GM19455 (cell line): ENCODE results near the gene G0S2.
"Not testable (repeated sequence)": the region's sequence is repeated elsewhere in the genome, so short reads cannot be mapped to it uniquely, and the experiment has no call there.

Experiments used
- ATAC-seq: cut with Tn5 transposase; IDR thresholded peaks from one replicate; pipeline ENCODE4 v1.9.1; 2021; ENCODE audit not compliant: unreplicated experiment

G0S2 gene

DNA sequence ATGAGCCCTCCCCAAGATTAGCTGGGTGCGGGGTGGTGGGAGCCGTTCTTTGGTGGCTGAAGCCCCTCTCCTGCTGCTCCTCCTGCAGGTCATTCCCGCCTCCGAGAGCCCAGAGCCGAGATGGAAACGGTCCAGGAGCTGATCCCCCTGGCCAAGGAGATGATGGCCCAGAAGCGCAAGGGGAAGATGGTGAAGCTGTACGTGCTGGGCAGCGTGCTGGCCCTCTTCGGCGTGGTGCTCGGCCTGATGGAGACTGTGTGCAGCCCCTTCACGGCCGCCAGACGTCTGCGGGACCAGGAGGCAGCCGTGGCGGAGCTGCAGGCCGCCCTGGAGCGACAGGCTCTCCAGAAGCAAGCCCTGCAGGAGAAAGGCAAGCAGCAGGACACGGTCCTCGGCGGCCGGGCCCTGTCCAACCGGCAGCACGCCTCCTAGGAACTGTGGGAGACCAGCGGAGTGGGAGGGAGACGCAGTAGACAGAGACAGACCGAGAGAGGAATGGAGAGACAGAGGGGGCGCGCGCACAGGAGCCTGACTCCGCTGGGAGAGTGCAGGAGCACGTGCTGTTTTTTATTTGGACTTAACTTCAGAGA lies 448 bp downstream of the G0S2 start:
- no peak for ATAC-seq

DNA sequence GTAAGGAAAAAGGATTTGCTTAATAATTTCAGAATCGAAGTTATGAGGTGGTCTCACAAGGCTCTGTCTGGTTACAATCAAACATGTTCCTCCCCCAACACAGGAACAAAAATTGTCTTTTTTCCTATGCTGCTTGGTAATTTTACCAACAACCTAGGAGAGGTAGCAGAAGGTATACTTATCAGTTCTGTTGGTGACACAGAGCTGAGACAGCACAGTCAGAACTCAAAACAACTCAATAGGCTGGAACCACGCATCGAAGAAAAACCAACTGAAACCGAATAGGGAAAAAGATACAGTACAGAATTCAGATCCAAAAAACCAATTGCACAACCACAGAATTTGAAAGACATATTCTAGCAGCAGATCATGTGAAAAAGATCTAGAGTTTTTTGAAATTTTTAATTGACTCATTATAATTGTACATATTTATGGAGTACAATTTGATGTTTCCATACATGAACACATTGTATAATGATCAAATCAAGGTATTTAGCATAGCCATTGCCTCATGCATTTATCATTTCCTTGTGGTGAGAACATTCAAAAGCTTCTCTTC lies 3.8 kb downstream of the G0S2 start:
- ATAC-seq: no peak

DNA sequence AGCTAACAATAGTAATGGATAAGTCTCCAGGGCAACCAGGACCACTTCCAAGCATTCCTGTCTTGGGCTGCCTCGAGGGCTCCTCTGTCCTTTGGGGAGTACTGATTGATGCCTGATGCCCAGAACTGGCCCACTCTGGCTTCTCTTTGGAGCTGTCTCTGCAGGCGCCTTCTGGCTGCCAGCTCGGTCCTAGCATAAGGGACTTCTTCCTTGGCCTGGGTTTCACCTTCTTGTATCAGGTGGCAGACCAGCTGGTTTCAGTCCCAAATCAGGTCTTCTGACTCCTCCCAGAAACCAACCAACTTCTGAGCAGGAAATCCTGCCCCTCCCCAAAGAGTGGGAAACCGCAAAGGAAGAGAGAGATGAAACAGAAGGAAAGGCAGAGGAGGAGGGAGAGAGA lies 10.6 kb downstream of the G0S2 start:
- no peak for ATAC-seq

DNA sequence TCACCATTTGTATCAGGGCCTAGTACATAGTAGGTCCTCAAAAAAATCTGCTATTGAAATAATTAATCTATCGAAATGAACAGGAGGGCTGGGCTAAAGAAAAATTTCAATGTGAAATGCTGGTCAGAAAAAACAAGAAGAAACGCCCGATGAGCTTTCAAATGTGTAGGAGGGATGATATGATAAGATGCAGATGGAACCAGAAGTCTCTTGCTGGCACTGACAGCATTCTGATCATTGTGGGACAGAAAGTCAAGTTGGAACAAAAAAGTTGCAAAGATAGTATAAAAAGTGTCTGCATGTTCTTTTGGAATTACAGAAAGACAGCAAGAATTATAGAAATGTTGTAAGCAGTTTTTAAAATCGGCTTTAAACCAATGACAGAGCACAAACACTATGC lies 11.1 kb downstream of the G0S2 start:
- no peak for ATAC-seq

DNA sequence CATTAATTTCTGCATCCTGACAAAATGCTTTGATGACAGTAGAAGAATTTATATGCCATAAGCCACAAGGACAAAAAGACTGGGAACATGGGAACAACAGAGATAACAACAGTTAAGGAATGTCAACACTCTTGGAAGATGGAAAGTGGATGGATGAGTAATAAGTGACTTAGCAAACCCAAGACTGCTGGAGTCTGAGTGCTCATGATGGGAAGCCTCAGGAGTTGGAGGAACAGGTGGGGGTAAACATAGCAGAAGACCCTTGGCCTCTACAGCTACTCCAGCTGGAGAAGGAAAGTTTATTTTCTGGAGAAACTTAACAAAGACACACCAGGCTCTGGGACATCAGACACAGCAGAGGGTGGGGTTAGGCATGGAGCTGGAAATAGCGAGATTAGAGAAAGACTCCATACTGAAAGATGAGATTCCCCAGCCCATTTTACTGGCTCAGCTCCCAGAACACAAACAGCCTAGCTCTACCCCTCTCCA lies 13.6 kb downstream of the G0S2 start:
- no peak for ATAC-seq

DNA sequence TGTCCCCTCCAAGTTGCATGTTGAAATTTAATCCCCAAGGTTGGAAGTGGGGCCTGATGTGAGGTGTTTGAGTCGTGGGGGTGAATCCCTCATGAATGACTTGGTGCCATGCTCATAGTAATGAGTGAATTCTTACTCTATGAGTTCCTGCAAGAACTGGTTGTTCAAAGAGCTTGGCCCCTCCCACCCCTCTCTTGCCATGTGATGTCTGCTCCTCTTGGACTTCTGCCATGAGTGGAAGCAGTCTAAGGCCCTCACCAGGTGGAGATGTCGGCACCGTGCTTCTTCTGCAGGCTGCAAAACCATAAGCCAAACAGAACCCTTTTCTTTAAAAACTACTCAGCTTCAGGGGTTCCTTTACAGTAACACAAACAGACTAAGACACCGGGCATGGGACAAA lies 14.3 kb downstream of the G0S2 start:
- no peak for ATAC-seq

DNA sequence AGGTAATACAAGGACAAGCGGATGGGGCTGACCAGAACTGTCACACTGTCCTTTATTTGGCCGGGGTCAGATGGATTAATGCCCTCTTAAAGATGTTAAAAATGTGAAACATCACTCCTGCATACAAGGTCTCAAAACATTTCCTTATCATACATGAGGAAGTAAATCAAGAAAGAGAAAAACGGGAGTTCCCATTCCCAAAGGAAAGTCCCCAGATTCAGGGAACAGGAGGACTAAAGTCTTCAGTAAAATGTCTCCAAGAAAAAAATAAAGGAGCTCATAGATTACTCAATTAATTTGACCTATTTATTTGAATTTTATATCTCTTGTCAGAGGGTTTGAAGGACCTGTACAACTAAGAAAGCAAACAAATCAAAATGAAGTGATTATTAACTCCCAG lies 16.0 kb downstream of the G0S2 start:
- ATAC-seq: no peak

DNA sequence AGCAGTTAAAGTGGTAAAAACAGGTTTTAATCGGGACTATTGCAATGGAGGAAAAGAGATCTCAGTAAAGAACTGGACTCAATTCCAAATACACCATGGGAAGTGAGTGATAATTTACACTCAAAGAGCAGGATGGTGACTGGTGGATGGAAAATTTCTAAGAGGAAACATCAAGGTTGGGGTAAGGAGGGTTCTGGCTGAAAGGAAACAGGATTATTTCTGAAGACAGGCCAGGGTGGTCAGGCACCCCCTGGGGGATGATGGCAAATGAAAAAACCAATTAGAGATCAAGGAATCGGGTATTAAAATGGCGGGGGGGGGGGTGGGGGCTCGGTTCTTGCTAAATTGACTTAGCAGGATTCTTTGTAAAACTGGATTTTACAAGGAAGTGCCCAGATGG lies 17.1 kb downstream of the G0S2 start:
- no peak for ATAC-seq

DNA sequence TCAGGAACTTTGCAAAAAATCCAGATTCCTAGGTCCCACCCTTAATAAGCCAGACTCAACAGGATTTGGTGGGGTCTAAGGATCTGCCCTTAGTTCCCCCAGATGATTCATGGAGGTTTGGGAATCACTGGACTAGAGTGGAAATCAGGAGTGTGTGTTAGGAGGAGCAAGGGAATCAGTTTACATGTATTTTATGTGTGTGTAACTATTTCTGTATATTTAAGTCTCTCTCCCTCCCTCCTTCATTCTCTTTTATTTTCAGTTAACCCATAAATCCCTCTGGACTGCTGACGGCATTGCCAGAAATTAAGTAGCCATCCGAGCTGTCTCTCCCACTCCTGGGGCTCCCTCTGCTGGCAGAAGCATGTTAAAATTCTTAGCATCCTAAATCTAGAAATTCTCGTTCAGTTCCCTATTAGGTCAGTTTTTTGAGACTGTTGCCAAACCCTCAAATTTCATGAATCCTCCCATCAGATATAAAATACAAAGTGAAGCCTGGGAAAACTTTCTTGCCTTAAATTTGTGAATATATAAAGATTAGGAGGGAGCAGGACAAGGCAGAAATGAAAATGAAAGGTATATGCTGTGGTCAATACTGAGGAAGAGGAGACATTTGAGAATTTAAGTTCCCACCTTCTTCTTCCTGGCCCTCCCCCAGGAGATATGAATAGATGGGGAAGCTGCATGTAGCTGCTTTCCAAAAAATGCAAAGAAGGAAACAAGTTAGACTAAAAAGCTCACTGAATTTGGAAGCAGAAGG lies 17.7 kb downstream of the G0S2 start:
- peak; percentile 76 for ATAC-seq

DNA sequence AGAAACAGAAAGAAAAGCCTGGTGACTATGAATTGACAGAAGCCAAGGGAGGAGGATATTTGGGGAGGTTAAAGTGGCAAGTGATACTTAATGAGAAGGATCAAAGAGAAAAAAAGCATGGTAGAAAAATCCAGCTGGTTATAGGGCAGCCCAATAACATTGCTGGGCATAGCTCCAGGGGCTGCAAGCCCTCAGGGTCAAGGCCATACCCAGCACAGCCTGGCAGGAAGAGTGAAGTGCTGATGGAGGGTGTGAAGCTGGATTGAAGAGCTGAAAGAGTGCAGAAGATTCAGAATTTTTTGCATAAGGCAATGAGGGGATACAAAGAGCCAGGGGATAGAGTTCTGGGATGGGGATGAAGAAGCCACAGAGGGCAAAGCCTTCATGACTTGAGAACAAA lies 21.5 kb downstream of the G0S2 start:
- ATAC-seq: no peak

DNA sequence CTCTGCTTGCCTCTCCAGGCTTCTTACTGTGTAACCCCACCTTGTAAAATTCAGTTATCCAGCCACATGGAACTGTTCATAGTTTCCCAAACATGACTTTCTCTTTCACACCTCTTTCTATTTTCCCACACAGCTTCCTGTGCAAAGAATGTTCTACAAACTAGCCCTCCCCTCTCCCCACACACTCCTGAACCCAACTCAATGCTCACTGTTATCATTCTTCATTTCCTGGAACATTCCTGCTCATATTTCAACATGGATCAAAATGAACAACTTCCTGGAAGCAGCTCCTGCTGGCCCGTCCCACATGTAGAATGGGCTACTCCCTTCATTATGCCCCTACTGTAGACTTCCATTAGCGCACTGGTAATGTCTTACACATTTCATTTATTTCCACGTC lies 21.9 kb downstream of the G0S2 start:
- ATAC-seq: no peak

DNA sequence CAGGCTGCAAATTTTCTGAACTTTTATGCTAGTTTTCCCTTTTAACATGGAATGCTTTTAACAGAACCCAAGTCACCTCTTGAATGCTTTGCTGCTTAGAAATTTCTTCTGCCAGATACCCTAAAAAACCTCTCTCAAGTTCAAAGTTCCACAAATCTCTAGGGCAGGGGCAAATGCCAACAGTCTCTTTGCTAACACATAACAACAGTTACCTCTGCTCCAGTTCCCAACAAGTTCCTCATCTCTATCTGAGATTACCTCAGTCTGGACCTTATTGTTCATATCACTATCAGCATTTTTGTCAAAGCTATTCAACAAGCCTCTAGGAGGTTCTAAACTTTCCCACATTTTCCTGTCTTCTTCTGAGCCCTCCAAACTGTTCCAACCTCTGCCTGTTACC lies 25.5 kb downstream of the G0S2 start:
- not testable (repeated sequence) for ATAC-seq

DNA sequence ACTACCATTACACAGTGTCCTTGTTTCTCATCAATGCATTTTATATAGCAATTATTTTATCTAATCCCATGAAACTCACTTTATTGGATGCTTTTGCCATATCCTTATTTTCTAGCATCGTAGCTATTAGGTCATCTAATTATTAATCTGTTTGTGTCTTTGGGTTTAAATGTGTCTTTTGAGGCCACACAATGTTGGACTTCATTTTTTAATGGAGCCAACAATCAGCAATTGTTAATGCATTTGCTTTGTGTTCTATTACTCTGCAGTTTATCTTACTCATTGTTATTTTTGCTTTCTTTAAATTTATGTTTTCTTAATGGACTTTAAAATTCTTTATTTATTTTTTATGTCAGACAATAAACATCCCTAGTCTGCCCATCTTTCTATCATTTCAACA lies 27.6 kb downstream of the G0S2 start:
- ATAC-seq: no peak

DNA sequence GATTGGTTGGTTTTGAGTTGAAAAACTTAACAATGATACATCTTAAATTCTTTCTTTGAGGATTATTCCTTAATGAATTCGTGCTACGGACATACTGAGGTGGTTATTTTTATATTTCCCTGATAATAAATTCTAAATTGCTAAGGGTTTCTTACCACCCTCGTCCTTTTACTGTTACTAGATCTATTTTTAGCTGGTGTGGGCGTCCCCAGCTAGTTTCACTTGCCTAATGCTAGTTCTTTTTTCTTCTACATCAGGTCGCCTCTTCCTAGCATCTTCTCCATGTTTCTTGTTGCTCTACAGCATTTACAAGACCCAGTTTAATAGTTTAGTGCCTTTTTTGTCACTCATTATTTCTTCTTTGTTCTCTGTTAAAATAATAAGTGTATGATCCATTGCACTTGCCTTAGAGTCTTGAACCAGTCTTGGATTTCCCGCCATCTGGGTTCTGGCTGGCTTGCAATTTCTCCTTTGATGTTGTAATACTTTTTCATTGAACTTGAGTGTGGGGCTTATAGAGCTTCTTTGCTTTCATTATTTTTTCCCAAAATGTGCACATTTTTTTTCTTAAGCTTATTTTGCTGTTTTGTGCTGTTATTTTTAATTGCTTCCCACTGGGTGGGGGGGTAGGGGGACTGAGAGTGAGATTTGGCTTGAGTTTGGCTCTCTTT lies 28.8 kb downstream of the G0S2 start:
- ATAC-seq: peak; percentile 71

DNA sequence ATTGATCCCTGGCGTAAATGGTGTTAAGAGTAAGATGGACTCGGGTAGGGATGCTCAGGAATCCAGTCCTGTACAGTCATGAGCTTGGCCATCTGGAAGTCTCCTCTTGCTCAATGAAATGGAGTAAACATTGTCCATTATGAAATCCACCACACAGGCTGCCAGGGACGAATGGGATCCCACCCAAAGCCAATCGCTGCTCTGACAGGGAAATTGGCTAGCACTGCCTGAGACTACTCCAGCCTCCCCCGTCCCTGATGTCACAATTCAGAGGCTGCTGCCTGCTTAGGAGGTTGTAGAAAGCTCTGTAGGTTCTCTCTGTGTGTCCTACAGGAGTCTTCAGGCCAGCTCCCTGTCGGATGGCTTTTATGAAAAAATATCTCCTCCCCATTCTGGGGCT lies 29.4 kb downstream of the G0S2 start, which contains the start of gene HSD11B1:
TSS of gene HSD11B1 (plus strand) at position 263 of the 400 bp plus-strand sequence. CDS start at position 360, 97 bp downstream.
- no peak for ATAC-seq

DNA sequence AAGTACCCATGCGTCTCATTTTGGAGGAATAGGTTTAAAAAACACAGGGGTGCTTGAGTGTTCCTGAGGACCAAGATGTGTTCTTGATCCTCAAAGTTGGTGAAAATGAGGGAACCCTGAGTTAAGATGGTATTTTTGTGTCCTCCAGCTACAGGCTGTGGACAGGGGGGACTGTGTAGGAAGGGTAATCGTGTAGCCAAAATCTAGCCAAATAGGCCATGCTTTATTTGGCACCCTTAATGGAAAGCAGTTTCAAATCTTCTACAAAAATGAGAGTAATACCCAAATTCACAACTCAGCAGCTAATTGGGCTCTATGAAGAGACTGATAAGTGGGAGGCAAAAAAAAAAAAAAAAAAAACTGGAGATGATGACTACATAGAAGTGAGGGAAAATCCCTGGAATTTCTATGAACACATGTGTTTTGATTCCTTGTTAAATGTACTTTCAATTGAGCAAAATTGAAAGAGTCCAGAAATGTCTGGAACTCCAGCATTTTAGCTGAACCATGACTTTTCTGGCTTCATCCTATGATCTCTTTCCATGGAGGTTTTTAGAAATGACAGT lies 29.9 kb downstream of the G0S2 start:
- no peak for ATAC-seq

DNA sequence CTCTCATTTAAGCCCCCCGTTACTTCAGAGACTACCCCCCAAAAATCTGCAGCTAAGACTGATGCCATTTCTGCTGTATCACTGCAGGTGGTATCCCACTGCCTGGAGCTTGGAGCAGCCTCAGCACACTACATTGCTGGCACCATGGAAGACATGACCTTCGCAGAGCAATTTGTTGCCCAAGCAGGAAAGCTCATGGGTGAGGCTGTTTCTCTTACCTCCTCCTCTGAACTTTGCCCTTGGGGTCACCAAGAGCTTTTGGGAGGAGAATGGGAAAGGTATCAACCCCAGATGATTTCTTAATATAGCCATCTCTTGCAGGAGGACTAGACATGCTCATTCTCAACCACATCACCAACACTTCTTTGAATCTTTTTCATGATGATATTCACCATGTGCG lies 31.4 kb downstream of the G0S2 start:
- ATAC-seq: no peak

DNA sequence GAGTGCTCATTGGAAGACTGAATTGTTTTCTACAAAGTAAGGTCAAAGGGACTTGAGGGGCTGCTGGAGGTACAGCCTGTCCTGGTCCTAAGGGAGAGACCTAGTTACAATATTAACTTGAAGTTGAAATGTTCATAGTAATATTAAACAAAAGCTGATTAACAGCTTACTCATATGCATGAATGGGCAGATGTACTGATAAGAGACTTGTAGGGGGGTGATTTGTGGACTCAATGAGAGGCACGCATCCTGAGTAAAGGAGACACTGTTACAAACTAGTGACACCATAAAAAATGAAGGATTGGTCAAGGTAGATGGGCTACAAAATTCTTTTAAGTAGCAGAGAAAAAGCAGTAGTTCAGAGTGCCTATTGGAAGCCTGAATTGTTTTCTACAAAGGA lies 32.1 kb downstream of the G0S2 start:
- no peak for ATAC-seq

DNA sequence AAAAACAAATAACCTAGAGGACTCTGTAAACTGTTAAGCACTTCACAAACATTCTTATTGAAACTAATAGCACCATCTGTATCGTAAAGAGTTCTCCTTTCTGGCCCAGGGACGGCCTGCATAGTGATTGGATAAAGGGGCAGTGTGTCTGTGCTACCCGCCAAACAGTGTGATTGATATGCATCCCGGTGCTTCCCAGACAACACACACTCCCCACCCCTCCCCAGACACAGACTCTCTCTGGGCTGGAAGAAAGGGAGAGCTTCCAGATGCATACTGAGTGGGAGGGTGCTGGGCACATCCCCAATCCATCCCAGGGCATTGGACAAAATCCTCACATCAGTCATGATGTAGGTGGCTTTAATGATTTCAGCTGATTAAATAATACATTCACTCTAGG lies 33.1 kb downstream of the G0S2 start:
- ATAC-seq: no peak

DNA sequence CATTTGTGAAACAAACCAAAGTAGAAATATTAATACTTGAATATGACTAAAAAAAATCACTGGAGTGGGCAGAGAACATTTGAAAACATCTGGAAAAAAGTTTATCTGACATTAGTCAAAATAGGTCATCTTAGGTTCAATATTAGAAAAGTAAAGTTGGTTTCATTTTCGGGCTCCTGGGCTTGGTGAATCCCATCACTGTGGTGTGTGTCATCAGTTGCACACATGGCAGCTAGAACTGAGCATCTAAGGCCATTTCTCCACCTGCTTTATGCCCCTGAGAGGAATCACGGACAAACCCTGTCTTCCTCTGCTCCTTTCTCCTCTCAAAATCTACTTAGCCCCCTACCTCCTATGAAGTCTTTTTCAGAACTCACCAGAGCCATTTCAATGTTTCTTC lies 34.9 kb downstream of the G0S2 start:
- no peak for ATAC-seq

DNA sequence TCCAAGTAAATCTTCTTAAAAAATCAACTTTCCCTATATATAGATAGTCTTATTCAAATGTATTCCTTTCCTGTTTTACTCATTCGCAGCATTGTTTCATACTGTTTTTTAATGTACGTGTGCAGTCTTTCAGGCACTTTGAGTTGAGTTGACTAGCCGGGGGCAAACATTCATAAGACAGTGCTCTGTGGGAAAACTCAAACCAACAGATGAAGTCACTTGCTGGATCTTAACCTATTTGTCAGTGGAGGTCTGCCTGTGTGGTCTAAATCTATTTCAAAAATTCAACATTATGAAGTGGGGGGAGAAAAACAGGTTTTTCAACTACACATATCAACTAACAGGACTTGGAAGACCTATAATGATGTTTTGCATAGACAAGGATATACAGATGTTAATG lies 35.6 kb downstream of the G0S2 start:
- ATAC-seq: no peak

DNA sequence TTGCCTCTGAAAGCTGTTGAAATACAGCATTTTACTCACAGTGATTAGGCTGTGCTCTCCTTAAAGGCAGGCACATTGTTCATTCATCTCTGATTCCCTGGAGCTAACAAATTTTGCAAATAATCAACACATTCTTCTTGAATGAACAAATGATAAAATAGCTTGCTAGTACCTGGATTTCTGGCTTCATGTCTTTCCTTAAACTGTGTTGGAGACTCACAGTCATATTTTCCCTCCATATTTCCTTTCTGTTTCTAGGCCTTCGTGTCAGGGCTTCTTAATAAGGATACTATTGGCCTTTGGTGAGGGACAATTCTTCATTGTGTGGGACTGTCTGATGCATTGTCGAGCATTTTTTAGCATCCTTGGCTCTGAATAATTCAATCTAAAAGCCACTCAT lies 39.1 kb downstream of the G0S2 start:
- ATAC-seq: no peak
